Measurements from ENCODE around the gene ZDHHC22. TPM values are rescaled to one million over a fixed set of nuclear protein-coding genes. Genes with fewer than 3 reads are reported as not detected.

Gene ZDHHC22
- total RNA-seq, 6 donors from 2014 or later, result 0.06 TPM; not detected in 5

GRCh38 chr14:77172916-77173315 is 31.3 kb upstream of the ZDHHC22 start:
- no peaks in the 10 kb centered on the region for H3K4me1 ChIP-seq
- ATAC-seq (ENCODE audit: low FRiP score in 2 of 2) (no peak), DNase-seq (no peak)
- H3K4me3 ChIP-seq, result no peak overlapping the region
- H3K27me3 ChIP-seq, result no peaks in the 10 kb centered on the region
- TF ChIP-seq EP300 (IDR thresholded peaks at IDR 0.05) (no peak), POLR2A (IDR thresholded peaks at IDR 0.05) (no peak), POLR2AphosphoS5 (IDR thresholded peaks at IDR 0.05) (no peak)
- TF ChIP-seq, protein P1, sequence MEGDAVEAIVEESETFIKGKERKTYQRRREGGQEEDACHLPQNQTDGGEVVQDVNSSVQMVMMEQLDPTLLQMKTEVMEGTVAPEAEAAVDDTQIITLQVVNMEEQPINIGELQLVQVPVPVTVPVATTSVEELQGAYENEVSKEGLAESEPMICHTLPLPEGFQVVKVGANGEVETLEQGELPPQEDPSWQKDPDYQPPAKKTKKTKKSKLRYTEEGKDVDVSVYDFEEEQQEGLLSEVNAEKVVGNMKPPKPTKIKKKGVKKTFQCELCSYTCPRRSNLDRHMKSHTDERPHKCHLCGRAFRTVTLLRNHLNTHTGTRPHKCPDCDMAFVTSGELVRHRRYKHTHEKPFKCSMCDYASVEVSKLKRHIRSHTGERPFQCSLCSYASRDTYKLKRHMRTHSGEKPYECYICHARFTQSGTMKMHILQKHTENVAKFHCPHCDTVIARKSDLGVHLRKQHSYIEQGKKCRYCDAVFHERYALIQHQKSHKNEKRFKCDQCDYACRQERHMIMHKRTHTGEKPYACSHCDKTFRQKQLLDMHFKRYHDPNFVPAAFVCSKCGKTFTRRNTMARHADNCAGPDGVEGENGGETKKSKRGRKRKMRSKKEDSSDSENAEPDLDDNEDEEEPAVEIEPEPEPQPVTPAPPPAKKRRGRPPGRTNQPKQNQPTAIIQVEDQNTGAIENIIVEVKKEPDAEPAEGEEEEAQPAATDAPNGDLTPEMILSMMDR (IDR thresholded peaks at IDR 0.05), result no peak
- no peaks in the 10 kb centered on the region for H3K36me3 ChIP-seq
- H3K27ac ChIP-seq, result no peak overlapping the region
- WGBS, 2 donors, result 75 to 82% methylated on average over 5 of the region's 5 CpGs
- H3K9me3 ChIP-seq, result peaks cover 5 to 17% (median 13%) of the 10 kb centered on the region in 4 donors

DNA sequence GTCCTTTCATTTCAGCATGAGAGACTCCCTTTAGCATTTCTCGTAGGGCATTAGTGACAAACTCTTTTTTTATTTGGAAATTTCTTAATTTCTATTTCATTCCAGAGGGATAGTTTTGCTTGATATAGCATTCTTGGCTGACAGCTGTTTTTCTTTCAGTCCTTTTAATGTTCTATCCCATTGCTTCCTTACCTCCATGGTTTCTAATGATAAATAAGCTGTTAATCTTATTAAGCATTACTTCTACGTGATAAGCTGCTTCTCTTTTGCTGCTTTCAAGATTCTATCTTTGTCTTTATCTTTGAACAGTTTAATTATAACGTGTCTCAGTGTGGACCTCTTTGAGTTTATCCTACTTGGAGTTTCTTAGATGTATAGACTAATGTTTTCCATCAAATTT is 28.5 kb upstream of the ZDHHC22 start:
- Histone ChIP-seq H3K36me3 (no peaks in the 10 kb centered on the region), H3K4me3 (no peak overlapping the region), H3K27ac (no peak overlapping the region), H3K27me3 (no peaks in the 10 kb centered on the region), H3K9me3 (peaks cover 5 to 17% (median 13%) of the 10 kb centered on the region in 4 donors), H3K4me1 (no peaks in the 10 kb centered on the region)
- no peak for ATAC-seq (ENCODE audit: low FRiP score in 2 of 2)
- no peak for DNase-seq
- 63% methylated on average over 3 of the region's 3 CpGs for WGBS, 2 donors
- no peak for TF ChIP-seq POLR2AphosphoS5 (IDR thresholded peaks at IDR 0.05)
- no peak for TF ChIP-seq POLR2A (IDR thresholded peaks at IDR 0.05)
- TF ChIP-seq, protein P1 (IDR thresholded peaks at IDR 0.05), result no peak
- no peak for TF ChIP-seq EP300 (IDR thresholded peaks at IDR 0.05)

- DNase-seq, result no peak
- Histone ChIP-seq H3K27me3 (no peaks in the 10 kb centered on the region), H3K36me3 (no peaks in the 10 kb centered on the region), H3K4me3 (no peak overlapping the region), H3K4me1 (no peaks in the 10 kb centered on the region), H3K9me3 (no peaks in the 10 kb centered on the region), H3K27ac (no peak overlapping the region)
- peak in 1 of 2 donors; percentile 56 for ATAC-seq (ENCODE audit: low FRiP score in 2 of 2)
- 80 to 84% methylated on average over 4 of the region's 4 CpGs for WGBS, 2 donors
- TF ChIP-seq EP300 (IDR thresholded peaks at IDR 0.05), result no peak
- TF ChIP-seq POLR2AphosphoS5 (IDR thresholded peaks at IDR 0.05), result no peak
- TF ChIP-seq POLR2A (IDR thresholded peaks at IDR 0.05), result no peak
- TF ChIP-seq, protein P1 (IDR thresholded peaks at IDR 0.05), result no peak
These were observed 19.4 kb upstream of the ZDHHC22 start for GRCh38 chr14:77161011-77161410.

DNA sequence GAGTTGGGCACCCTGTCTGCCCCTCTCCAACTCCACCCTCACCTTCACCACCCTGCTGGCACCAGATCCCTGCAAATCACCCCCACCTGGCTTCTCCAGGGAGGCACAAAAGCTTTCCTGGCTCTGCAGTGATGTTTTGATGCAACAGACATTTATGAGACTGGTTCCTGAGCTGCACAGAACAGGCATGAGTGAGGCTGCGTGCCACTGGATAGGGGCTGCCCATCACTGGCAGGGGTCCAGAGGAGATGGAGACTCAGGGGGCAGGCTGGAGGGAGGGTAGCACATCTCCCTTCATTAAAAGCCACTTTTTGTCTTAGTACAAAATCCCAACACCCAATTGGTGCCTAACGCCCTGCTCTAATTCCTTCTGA is 17.3 kb upstream of the ZDHHC22 start:
- H3K27ac ChIP-seq, result no peak overlapping the region
- H3K4me3 ChIP-seq, result no peak overlapping the region
- H3K36me3 ChIP-seq, result no peaks in the 10 kb centered on the region
- 67 to 78% methylated on average over 2 of the region's 2 CpGs for WGBS, 2 donors
- no peaks in the 10 kb centered on the region for H3K27me3 ChIP-seq
- DNase-seq (no peak), ATAC-seq (ENCODE audit: low FRiP score in 2 of 2) (no peak)
- no peaks in the 10 kb centered on the region for H3K9me3 ChIP-seq
- TF ChIP-seq POLR2A (IDR thresholded peaks at IDR 0.05) (no peak), EP300 (IDR thresholded peaks at IDR 0.05) (no peak), POLR2AphosphoS5 (IDR thresholded peaks at IDR 0.05) (no peak)
- TF ChIP-seq, protein P1 (IDR thresholded peaks at IDR 0.05), result no peak
- no peaks in the 10 kb centered on the region for H3K4me1 ChIP-seq

DNA sequence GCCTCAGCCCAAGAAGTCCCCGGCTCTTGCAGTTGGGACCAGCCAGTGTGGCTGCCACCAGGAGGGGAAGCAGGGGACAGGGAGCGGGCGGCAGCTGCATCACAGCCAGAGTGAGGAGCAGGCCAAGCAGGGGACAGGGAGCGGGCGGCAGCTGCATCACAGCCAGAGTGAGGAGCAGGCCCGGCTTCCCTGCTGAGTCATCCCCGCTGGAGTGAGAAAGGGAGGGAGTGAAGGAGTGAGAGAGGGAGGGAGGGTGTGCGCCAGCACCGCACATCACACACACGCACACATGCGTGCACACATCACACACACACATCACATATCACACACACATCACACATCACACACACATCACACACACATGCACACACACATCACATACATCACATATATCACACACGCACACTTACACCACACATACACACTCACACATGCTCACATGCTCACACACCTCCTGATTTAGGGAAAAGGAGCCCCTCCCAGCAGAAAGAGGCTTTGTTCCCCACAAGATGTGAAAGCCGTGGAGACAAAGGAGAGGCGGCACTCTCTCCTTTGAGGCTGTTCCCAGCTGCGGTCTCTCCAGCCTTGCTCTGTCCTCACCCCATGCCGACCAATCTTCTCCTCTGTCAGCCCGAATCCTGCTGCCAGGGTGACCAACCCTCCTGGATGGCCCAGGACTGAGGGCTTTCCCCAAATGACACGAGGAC is 16.7 kb upstream of the ZDHHC22 start:
- H3K9me3 ChIP-seq, result no peaks in the 10 kb centered on the region
- no peaks in the 10 kb centered on the region for H3K4me1 ChIP-seq
- H3K27me3 ChIP-seq, result no peaks in the 10 kb centered on the region
- no peaks in the 10 kb centered on the region for H3K36me3 ChIP-seq
- DNase-seq (peak in 1 of 2 donors; percentile 44), ATAC-seq (ENCODE audit: low FRiP score in 2 of 2) (peak in 1 of 2 donors; percentile 81)
- no peak overlapping the region for H3K4me3 ChIP-seq
- 15 to 17% methylated on average over 17 to 18 of the region's 18 CpGs for WGBS, 2 donors
- no peak overlapping the region for H3K27ac ChIP-seq
- TF ChIP-seq POLR2AphosphoS5 (IDR thresholded peaks at IDR 0.05) (no peak), POLR2A (IDR thresholded peaks at IDR 0.05) (no peak), EP300 (IDR thresholded peaks at IDR 0.05) (no peak)
- TF ChIP-seq, protein P1 (IDR thresholded peaks at IDR 0.05), result no peak
